GM18520 (cell line): Measurements from ENCODE around the gene ZNF560.

Source experiments
- ATAC-seq: cut with Tn5 transposase; IDR thresholded peaks from one replicate; pipeline ENCODE4 v1.9.1; 2021; ENCODE audit not compliant: unreplicated experiment

The ZNF560 gene

GRCh38 chr19:9436358-9436757 is 62.1 kb downstream of the ZNF560 start:
- ATAC-seq, result no peak

DNA sequence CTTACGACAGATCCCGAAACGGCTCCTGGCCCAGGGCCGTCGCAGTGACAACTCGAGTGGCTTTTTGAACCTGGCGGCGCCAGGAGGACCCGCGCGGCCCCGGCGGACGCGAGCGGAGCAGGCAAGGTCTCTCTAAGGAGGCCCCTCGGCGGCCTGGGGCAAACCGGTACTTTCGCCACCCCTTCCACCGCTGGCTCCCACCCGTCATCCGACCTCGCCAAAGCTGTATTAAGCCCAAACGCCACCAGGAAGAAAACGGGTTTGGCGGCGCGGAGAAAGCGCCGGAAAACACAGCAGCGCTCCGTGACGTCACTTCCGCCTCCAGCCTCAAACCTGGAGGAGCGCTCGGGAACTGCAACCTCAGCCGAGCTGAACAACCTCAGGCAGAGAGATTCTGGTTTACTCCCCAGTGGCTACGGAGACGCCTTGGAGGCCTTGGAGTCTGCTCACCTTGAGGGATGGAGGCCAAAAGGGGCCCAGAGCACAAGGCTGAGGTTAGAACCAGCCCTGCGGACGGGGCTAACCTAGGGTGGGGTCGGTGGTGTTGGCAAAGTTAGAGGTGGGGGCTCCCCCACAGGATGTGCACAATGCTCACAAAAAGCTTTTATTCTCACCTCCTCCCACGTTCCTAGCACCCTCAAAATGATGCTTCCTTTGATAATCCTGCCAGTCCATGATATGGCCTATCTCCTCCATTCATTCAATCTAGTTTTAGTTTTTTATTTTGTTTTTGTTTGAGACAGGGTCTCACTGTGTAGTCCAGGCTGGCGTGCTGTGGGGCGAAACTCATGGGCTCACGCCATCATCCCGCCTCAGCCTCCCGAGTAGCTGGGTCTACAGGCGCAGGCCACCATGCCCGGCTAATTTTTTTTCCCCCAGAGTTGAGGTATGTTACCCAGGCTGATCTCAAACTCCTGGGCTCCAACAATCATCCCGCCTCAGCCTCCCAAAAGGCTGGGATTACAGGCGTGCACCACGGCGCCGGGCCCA is 62.8 kb downstream of the ZNF560 start, which contains the start of gene ZNF266:
TSS of gene ZNF266 (minus strand) at position 295 of the 990 bp plus-strand sequence. CDS start 15,484 bp downstream, outside the sequence.
- ATAC-seq, result peak; percentile 90

- no peak for ATAC-seq
These were observed 66.9 kb downstream of the ZNF560 start for GRCh38 chr19:9431475-9431874.

DNA sequence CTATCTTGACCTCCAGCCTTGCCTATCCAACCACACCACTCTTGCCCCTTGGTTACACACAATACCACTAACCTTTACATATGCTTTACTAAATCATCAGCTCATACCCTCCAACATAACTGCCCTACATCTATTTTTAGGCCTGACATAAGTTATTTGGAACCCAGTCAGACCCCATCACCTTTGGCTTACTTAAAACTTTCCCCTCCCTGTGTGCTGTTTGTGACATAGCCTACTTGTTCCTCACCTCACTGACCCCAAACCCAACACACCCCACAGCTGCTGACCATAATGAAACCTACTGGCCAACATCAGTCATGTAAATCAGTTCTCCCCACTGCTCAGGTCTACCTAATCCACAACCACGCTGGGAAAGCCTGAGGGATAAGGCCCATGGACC is 68.0 kb downstream of the ZNF560 start:
- ATAC-seq, result no peak

- ATAC-seq, result no peak
These were observed 70.5 kb downstream of the ZNF560 start for GRCh38 chr19:9427941-9428340.
